K562 (cell line): ENCODE measurements around the gene RTF1. TPM values are rescaled to one million over a fixed set of nuclear protein-coding genes. Genes with fewer than 3 reads are reported as not detected.

Experiments used
- ATAC-seq: fragments of 200-7000 bp; cut with Tn5 transposase; 3 replicates; pipeline ENCODE4 v1.9.1; 2020; ENCODE audit warnings: moderate library complexity
- BruUV-seq: library from RNA; stranded (reverse); fragments of 400-500 nt; replicated peaks from 2 replicates; lab custom pipeline; 2021; lab: Mats Ljungman, UMichigan
- CTCF ChIA-PET: fragments of 300-600 bp; formaldehyde crosslinking; extraction: SDS; loops from one replicate; lab custom pipeline; 2021; ENCODE audit warnings: low intra/inter-chr PET ratio; lab: Yijun Ruan, JAX
- POLR2A ChIA-PET: fragments of 300-600, 350-650 bp; sonication (Branson Sonifier 250); formaldehyde crosslinking; extraction: SDS; loops from one replicate; lab custom pipeline; 2021; ENCODE audit warnings: antibody characterized with exemption, inconsistent platforms; lab: Yijun Ruan, JAX
- DNase-seq, 4 experiments: peaks; one replicate each; pipeline versions ENCODE4 v3.0.0 to v3.0.0-alpha.2; 2011 to 2018; ENCODE audit warnings: low spot score in 3 of 4, mixed read lengths in 3 of 4; ENCODE audit errors: extremely low read depth in 1 of 4
- FAIRE-seq: peaks from 2 replicates; lab custom pipeline; 2011; peaks lifted over from hg19 to GRCh38; lab: Jason Lieb, UNC
- H2AFZ ChIP-seq: 2 replicates; pipeline ENCODE4 v1.6.0; 2011; ENCODE audit warnings: low read depth, low read length, control low read depth, inconsistent platforms
- H3K27ac ChIP-seq: fragments of 200-600 bp; 3 replicates; pipeline ENCODE4 v1.8.0; 2011; ENCODE audit warnings: low read depth, mild to moderate bottlenecking, control low read depth, inconsistent platforms, low read length, moderate library complexity, mixed read lengths; ENCODE audit errors: extremely low read depth
- H3K27me3 ChIP-seq, 2 experiments: fragments of 300-600 bp in 1 of 2; 2 replicates in 1 of 2; 3 replicates in 1 of 2; pipeline versions ENCODE4 v1.6.0 to v1.8.0; 2011; ENCODE audit warnings: inconsistent platforms in 2 of 2, low read length in 2 of 2, mild to moderate bottlenecking in 1 of 2, mixed read lengths in 1 of 2, moderate library complexity in 1 of 2; ENCODE audit not compliant: control insufficient read depth in 2 of 2, insufficient read depth in 2 of 2
- H3K36me3 ChIP-seq: fragments of 300-600 bp; 3 replicates; pipeline ENCODE4 v1.8.0; 2011; ENCODE audit warnings: mild to moderate bottlenecking, low read length, inconsistent platforms; ENCODE audit not compliant: control insufficient read depth, insufficient read depth
- H3K4me1 ChIP-seq, 2 experiments: fragments of 200-600 bp in 1 of 2; replicated peaks in 1 of 2; 2 replicates in 1 of 2; 3 replicates in 1 of 2; pipeline versions ENCODE4 v1.5.1 to v1.8.0; 2011; ENCODE audit warnings: inconsistent platforms in 2 of 2, low read length in 2 of 2, mild to moderate bottlenecking in 1 of 2, mixed read lengths in 1 of 2, moderate library complexity in 1 of 2; ENCODE audit not compliant: control insufficient read depth in 2 of 2, insufficient read depth in 2 of 2
- H3K4me2 ChIP-seq: 2 replicates; pipeline ENCODE4 v1.6.1; 2011; ENCODE audit warnings: low read length, control low read depth, inconsistent platforms, mixed read lengths; ENCODE audit not compliant: insufficient read depth
- H3K4me3 ChIP-seq: fragments of 200-600 bp; sonication (generic), shearing (Covaris generic); 2 replicates; pipeline ENCODE4 v1.5.1; 2016; ENCODE audit warnings: control low read depth, inconsistent platforms
- H3K79me2 ChIP-seq: fragments of 200-600 bp; 3 replicates; pipeline ENCODE4 v1.8.0; 2011; ENCODE audit warnings: low read length, inconsistent platforms; ENCODE audit not compliant: control insufficient read depth, insufficient read depth
- H3K9ac ChIP-seq, 2 experiments: 2 replicates each; pipeline versions ENCODE4 v1.6.0 to v1.6.1; 2011; ENCODE audit warnings: low read depth in 2 of 2, low read length in 2 of 2, control low read depth in 1 of 2, inconsistent platforms in 1 of 2, mild to moderate bottlenecking in 1 of 2, mixed read lengths in 1 of 2; ENCODE audit not compliant: insufficient read depth in 1 of 2
- H3K9me1 ChIP-seq: one replicate; pipeline ENCODE4 v1.6.0; 2011; ENCODE audit warnings: inconsistent platforms, mild to moderate bottlenecking, low read length, moderate library complexity; ENCODE audit not compliant: control insufficient read depth, insufficient read depth
- H3K9me3 ChIP-seq: replicated peaks from 2 replicates; pipeline ENCODE4 v1.5.1; 2011; ENCODE audit warnings: low read depth, low read length, inconsistent platforms; ENCODE audit not compliant: control insufficient read depth, insufficient read depth
- H4K20me1 ChIP-seq: replicated peaks from 2 replicates; pipeline ENCODE4 v1.6.1; 2011; ENCODE audit warnings: low read length, inconsistent platforms, mixed read lengths; ENCODE audit not compliant: control insufficient read depth, insufficient read depth
- ATF7 ChIP-seq: fragments of 450-650 bp; IDR thresholded peaks from 2 replicates; pipeline ENCODE4 v1.7.1; 2014; ENCODE audit warnings: mild to moderate bottlenecking, moderate library complexity
- FOXJ3 ChIP-seq: sonication (generic); formaldehyde crosslinking; IDR thresholded peaks from 2 replicates; pipeline ENCODE4 v1.4.0; 2020; ENCODE audit warnings: mild to moderate bottlenecking, missing genetic modification reagents
- HNRNPUL1 ChIP-seq: fragments of 200-400 bp; formaldehyde crosslinking; IDR thresholded peaks from 2 replicates; pipeline ENCODE4 v1.6.1; 2017; ENCODE audit warnings: low read length
- SIN3A ChIP-seq, 2 experiments: fragments of 150-350 bp in 1 of 2; IDR thresholded peaks; 2 replicates each; pipeline ENCODE4 v1.6.1; 2011 to 2016; ENCODE audit warnings: borderline replicate concordance in 2 of 2, low read depth in 2 of 2, low read length in 2 of 2, mild to moderate bottlenecking in 2 of 2, moderate library complexity in 2 of 2; ENCODE audit not compliant: control insufficient read depth in 1 of 2
- TRIM28 ChIP-seq: fragments of 450-650 bp; IDR thresholded peaks from 2 replicates; pipeline ENCODE4 v1.6.1; 2017
- ZNF384 ChIP-seq: IDR thresholded peaks from 2 replicates; pipeline ENCODE4 v1.6.1; 2012; ENCODE audit warnings: low read depth, low read length, improper control_type of control experiment
- WGBS: fragments of 100-300 bp; shearing (Covaris generic); methylation state at CpG from one replicate; pipeline ENCODE4 v1.1.6; 2016; ENCODE audit warnings: low coverage, mixed read lengths; ENCODE audit not compliant: insufficient coverage; ENCODE audit errors: missing lambda C conversion rate; 5-methylcytosine and 5-hydroxymethylcytosine counted together
- in situ Hi-C: fragments of 300-500 bp; cut with MboI; formaldehyde crosslinking; loops from 4 replicates; pipeline ENCODE4 v1.15.0; 2018; ENCODE audit warnings: inconsistent platforms, mixed read lengths
- intact Hi-C: fragments of 100-400 bp; cut with micrococcal nuclease; formaldehyde crosslinking; loops from 2 replicates; pipeline ENCODE4 v1.14.2; 2022
- polyA plus RNA-seq, 8 experiments: library from polyadenylated mRNA; depleted of rRNA in 4 of 8; stranded (reverse) in 5 of 8; unstranded in 3 of 8; fragments of >200 nt; fragmentation: Nextera tagmentation in 2 of 8; fragmentation: Illumina TruSeq in 1 of 8; extraction: Ambion mirVana in 2 of 8; extraction: Trizol in 1 of 8; gene quantifications; 2 replicates each; pipeline versions ENCODE4 v1.2.1 to v1.2.3, GENCODE V29; 2011 to 2014; ENCODE audit warnings: inconsistent platforms in 1 of 8, missing spikeins in 1 of 8
- total RNA-seq, 7 experiments: library from RNA; depleted of rRNA in 6 of 7; stranded (reverse); fragments of >200 nt in 6 of 7; fragmentation: Illumina TruSeq in 2 of 7; extraction: Trizol in 2 of 7; gene quantifications; 2 replicates each; pipeline versions ENCODE4 v1.2.1 to v1.2.3, GENCODE V29; 2011 to 2021; ENCODE audit warnings: low replicate concordance in 1 of 7
- TF ChIP-seq, protein P1 (sequence below), 3 experiments: IDR thresholded peaks in 2 of 3; conservative IDR thresholded peaks in 1 of 3; 2 replicates each; pipeline ENCODE4 v1.5.1; 2011 to 2012; ENCODE audit warnings: low read length in 3 of 3, mild to moderate bottlenecking in 3 of 3, control low read depth in 2 of 3, improper control_type of control experiment in 1 of 3, inconsistent platforms in 1 of 3, low read depth in 1 of 3, mixed read lengths in 1 of 3, moderate library complexity in 1 of 3; ENCODE audit not compliant: insufficient read depth in 2 of 3

Gene RTF1
- total and polyA plus RNA-seq, 9 of the 15 experiments (the other 6 are each of a cell fraction or from before 2014, with no cell fraction given) = 7.6 to 69.5 (median 31.5) TPM

DNA sequence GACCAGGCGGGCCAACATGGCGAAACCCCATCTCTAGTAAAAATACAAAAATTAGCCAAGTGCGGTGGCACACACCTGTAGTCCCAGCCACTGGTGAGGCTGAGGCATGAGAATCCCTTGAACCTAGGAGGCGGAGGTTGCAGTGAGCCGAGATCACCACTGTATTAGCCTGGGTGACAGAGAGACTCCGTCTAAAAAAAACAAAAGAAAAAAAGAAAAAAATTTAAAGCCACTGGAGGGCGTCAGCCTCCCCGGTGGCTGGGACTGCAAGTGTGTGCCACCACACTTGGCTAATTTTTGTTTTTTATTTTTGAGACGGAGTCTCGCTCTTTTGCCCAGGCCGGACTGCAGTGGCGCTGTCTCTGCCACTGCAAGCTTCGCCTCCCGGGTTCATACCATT is 7.9 kb downstream of the RTF1 start:
- Histone ChIP-seq H3K4me3 (no peak overlapping the region), H3K27me3 (no peaks in the 10 kb centered on the region), H3K36me3 (peaks cover 3% of the 10 kb centered on the region; the same call in 2 of the 3 replicates), H2AFZ (no peak overlapping the region), H3K9me3 (no peaks in the 10 kb centered on the region), H3K4me2 (no peak overlapping the region), H3K27ac (no peak overlapping the region), H3K9ac (no peak overlapping the region), H4K20me1 (peaks cover 11% of the 10 kb centered on the region; the same call in 1 of the 2 replicates), H3K79me2 (peaks cover 79% of the 10 kb centered on the region)
- intact Hi-C loops (no loop called here), in situ Hi-C loops (no loop called here)
- no TSS peak for BruUV-seq
- CTCF ChIA-PET = no interaction called here
- FAIRE-seq = no peak
- POLR2A ChIA-PET = no interaction called here
- WGBS = 85% methylated on average over 14 of the region's 14 CpGs
- peak; percentile 73 for ATAC-seq
- no peak for DNase-seq
- TF ChIP-seq HNRNPUL1 (no peak), FOXJ3 (CRISPR knock-in tag) (no peak), ZNF384 (peak; percentile 58; the same call in 1 of the 2 replicates), TRIM28 (no peak), SIN3A (IDR thresholded peaks at IDR 0.05; ENCODE audit: borderline replicate concordance in 2 of 2, control insufficient read depth in 1 of 2, low read depth in 2 of 2, low read length in 2 of 2) (no peak), ATF7 (no peak)
- TF ChIP-seq, protein P1, sequence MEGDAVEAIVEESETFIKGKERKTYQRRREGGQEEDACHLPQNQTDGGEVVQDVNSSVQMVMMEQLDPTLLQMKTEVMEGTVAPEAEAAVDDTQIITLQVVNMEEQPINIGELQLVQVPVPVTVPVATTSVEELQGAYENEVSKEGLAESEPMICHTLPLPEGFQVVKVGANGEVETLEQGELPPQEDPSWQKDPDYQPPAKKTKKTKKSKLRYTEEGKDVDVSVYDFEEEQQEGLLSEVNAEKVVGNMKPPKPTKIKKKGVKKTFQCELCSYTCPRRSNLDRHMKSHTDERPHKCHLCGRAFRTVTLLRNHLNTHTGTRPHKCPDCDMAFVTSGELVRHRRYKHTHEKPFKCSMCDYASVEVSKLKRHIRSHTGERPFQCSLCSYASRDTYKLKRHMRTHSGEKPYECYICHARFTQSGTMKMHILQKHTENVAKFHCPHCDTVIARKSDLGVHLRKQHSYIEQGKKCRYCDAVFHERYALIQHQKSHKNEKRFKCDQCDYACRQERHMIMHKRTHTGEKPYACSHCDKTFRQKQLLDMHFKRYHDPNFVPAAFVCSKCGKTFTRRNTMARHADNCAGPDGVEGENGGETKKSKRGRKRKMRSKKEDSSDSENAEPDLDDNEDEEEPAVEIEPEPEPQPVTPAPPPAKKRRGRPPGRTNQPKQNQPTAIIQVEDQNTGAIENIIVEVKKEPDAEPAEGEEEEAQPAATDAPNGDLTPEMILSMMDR (IDR thresholded peaks at IDR 0.05 in 2 of 3, conservative IDR thresholded peaks at IDR 0.05 in 1 of 3; ENCODE audit: insufficient read depth in 2 of 3, low read depth in 1 of 3, low read length in 3 of 3) = peak in 2 of 3 experiments; percentile 27 to 53; a peak in 3 of 6 replicates
- TF ChIP-seq, all 486 proteins: peak for 2
- Histone ChIP-seq H3K4me1 (peaks cover 5 to 7% of the 10 kb centered on the region in 2 experiments; a peak in 3 of 5 replicates), H3K9me1 (no peaks in the 10 kb centered on the region)
